K562 (cell line): ENCODE measurements around the gene NHS. TPM values are rescaled to one million over a fixed set of nuclear protein-coding genes. Genes with fewer than 3 reads are reported as not detected.

ENCODE experiments used
- ATAC-seq: fragments of 200-7000 bp; cut with Tn5 transposase; 3 replicates; pipeline ENCODE4 v1.9.1; 2020; ENCODE audit warnings: moderate library complexity
- BruUV-seq: library from RNA; stranded (reverse); fragments of 400-500 nt; replicated peaks from 2 replicates; lab custom pipeline; 2021; lab: Mats Ljungman, UMichigan
- CTCF ChIA-PET: fragments of 300-600 bp; formaldehyde crosslinking; extraction: SDS; loops from one replicate; lab custom pipeline; 2021; ENCODE audit warnings: low intra/inter-chr PET ratio; lab: Yijun Ruan, JAX
- POLR2A ChIA-PET: fragments of 300-600, 350-650 bp; sonication (Branson Sonifier 250); formaldehyde crosslinking; extraction: SDS; loops from one replicate; lab custom pipeline; 2021; ENCODE audit warnings: antibody characterized with exemption, inconsistent platforms; lab: Yijun Ruan, JAX
- DNase-seq, 4 experiments: peaks; one replicate each; pipeline versions ENCODE4 v3.0.0 to v3.0.0-alpha.2; 2011 to 2018; ENCODE audit warnings: low spot score in 3 of 4, mixed read lengths in 3 of 4; ENCODE audit errors: extremely low read depth in 1 of 4
- FAIRE-seq: peaks from 2 replicates; lab custom pipeline; 2011; peaks lifted over from hg19 to GRCh38; lab: Jason Lieb, UNC
- H2AFZ ChIP-seq: 2 replicates; pipeline ENCODE4 v1.6.0; 2011; ENCODE audit warnings: low read depth, low read length, control low read depth, inconsistent platforms
- H3K27ac ChIP-seq: fragments of 200-600 bp; 3 replicates; pipeline ENCODE4 v1.8.0; 2011; ENCODE audit warnings: low read depth, mild to moderate bottlenecking, control low read depth, inconsistent platforms, low read length, moderate library complexity, mixed read lengths; ENCODE audit errors: extremely low read depth
- H3K27me3 ChIP-seq, 2 experiments: fragments of 300-600 bp in 1 of 2; 2 replicates in 1 of 2; 3 replicates in 1 of 2; pipeline versions ENCODE4 v1.6.0 to v1.8.0; 2011; ENCODE audit warnings: inconsistent platforms in 2 of 2, low read length in 2 of 2, mild to moderate bottlenecking in 1 of 2, mixed read lengths in 1 of 2, moderate library complexity in 1 of 2; ENCODE audit not compliant: control insufficient read depth in 2 of 2, insufficient read depth in 2 of 2
- H3K36me3 ChIP-seq: fragments of 300-600 bp; 3 replicates; pipeline ENCODE4 v1.8.0; 2011; ENCODE audit warnings: mild to moderate bottlenecking, low read length, inconsistent platforms; ENCODE audit not compliant: control insufficient read depth, insufficient read depth
- H3K4me1 ChIP-seq, 2 experiments: fragments of 200-600 bp in 1 of 2; replicated peaks in 1 of 2; 2 replicates in 1 of 2; 3 replicates in 1 of 2; pipeline versions ENCODE4 v1.5.1 to v1.8.0; 2011; ENCODE audit warnings: inconsistent platforms in 2 of 2, low read length in 2 of 2, mild to moderate bottlenecking in 1 of 2, mixed read lengths in 1 of 2, moderate library complexity in 1 of 2; ENCODE audit not compliant: control insufficient read depth in 2 of 2, insufficient read depth in 2 of 2
- H3K4me2 ChIP-seq: 2 replicates; pipeline ENCODE4 v1.6.1; 2011; ENCODE audit warnings: low read length, control low read depth, inconsistent platforms, mixed read lengths; ENCODE audit not compliant: insufficient read depth
- H3K4me3 ChIP-seq: fragments of 200-600 bp; sonication (generic), shearing (Covaris generic); 2 replicates; pipeline ENCODE4 v1.5.1; 2016; ENCODE audit warnings: control low read depth, inconsistent platforms
- H3K79me2 ChIP-seq: fragments of 200-600 bp; 3 replicates; pipeline ENCODE4 v1.8.0; 2011; ENCODE audit warnings: low read length, inconsistent platforms; ENCODE audit not compliant: control insufficient read depth, insufficient read depth
- H3K9ac ChIP-seq, 2 experiments: 2 replicates each; pipeline versions ENCODE4 v1.6.0 to v1.6.1; 2011; ENCODE audit warnings: low read depth in 2 of 2, low read length in 2 of 2, control low read depth in 1 of 2, inconsistent platforms in 1 of 2, mild to moderate bottlenecking in 1 of 2, mixed read lengths in 1 of 2; ENCODE audit not compliant: insufficient read depth in 1 of 2
- H3K9me1 ChIP-seq: one replicate; pipeline ENCODE4 v1.6.0; 2011; ENCODE audit warnings: inconsistent platforms, mild to moderate bottlenecking, low read length, moderate library complexity; ENCODE audit not compliant: control insufficient read depth, insufficient read depth
- H3K9me3 ChIP-seq: replicated peaks from 2 replicates; pipeline ENCODE4 v1.5.1; 2011; ENCODE audit warnings: low read depth, low read length, inconsistent platforms; ENCODE audit not compliant: control insufficient read depth, insufficient read depth
- H4K20me1 ChIP-seq: replicated peaks from 2 replicates; pipeline ENCODE4 v1.6.1; 2011; ENCODE audit warnings: low read length, inconsistent platforms, mixed read lengths; ENCODE audit not compliant: control insufficient read depth, insufficient read depth
- CEBPG ChIP-seq, 3 experiments: fragments of 200-800 bp in 1 of 3; sonication (Bioruptor generic) in 1 of 3; sonication (generic) in 1 of 3; formaldehyde crosslinking in 1 of 3; IDR thresholded peaks in 2 of 3; conservative IDR thresholded peaks in 1 of 3; 2 replicates each; pipeline versions ENCODE4 v1.6.1 to v1.8.0; 2016 to 2022; ENCODE audit warnings: missing compliant biosample characterization in 2 of 3, missing genetic modification characterization in 2 of 3, mild to moderate bottlenecking in 1 of 3, missing genetic modification reagents in 1 of 3
- CUX1 ChIP-seq: fragments of 200-800 bp; sonication (Bioruptor generic); IDR thresholded peaks from 2 replicates; pipeline ENCODE4 v1.6.1; 2016; ENCODE audit warnings: missing genetic modification characterization, missing compliant biosample characterization
- EP300 ChIP-seq: IDR thresholded peaks from 2 replicates; pipeline ENCODE4 v1.6.1; 2012; ENCODE audit warnings: low read length, improper control_type of control experiment
- FOXA3 ChIP-seq, 2 experiments: fragments of 450-650 bp in 1 of 2; sonication (generic) in 1 of 2; formaldehyde crosslinking; IDR thresholded peaks in 1 of 2; conservative IDR thresholded peaks in 1 of 2; 2 replicates each; pipeline versions ENCODE4 v1.4.0 to v1.8.0; 2020 to 2022; ENCODE audit warnings: mild to moderate bottlenecking in 2 of 2, missing genetic modification reagents in 1 of 2
- HNRNPH1 ChIP-seq: fragments of 200-400 bp; formaldehyde crosslinking; optimal IDR thresholded peaks from 2 replicates; pipeline ENCODE3; 2017; ENCODE audit warnings: low read depth, mild to moderate bottlenecking, low read length, moderate library complexity
- RBFOX2 ChIP-seq: fragments of 200-400 bp; formaldehyde crosslinking; IDR thresholded peaks from 2 replicates; pipeline ENCODE4 v1.6.1; 2017; ENCODE audit warnings: low read depth, mild to moderate bottlenecking, low read length, moderate library complexity
- RFX5 ChIP-seq: IDR thresholded peaks from 2 replicates; pipeline ENCODE4 v1.6.1; 2011; ENCODE audit warnings: low read depth, mild to moderate bottlenecking, improper control_type of control experiment, low read length
- ZBTB8A ChIP-seq: fragments of 450-650 bp; IDR thresholded peaks from 2 replicates; pipeline ENCODE4 v1.6.1; 2018; ENCODE audit warnings: mild to moderate bottlenecking, moderate library complexity; ENCODE audit not compliant: partially characterized antibody
- ZFX ChIP-seq: sonication (generic); formaldehyde crosslinking; IDR thresholded peaks from 2 replicates; pipeline ENCODE4 v1.8.0; 2022; ENCODE audit warnings: mild to moderate bottlenecking, missing genetic modification reagents, moderate library complexity
- ZNF511 ChIP-seq: sonication (generic); formaldehyde crosslinking; IDR thresholded peaks from 2 replicates; pipeline ENCODE4 v1.8.0; 2022; ENCODE audit warnings: mild to moderate bottlenecking, missing genetic modification reagents
- ZNF707 ChIP-seq: fragments of 250-450 bp; sonication (Bioruptor Pico); conservative IDR thresholded peaks from 2 replicates; pipeline ENCODE4 v1.8.0; 2022; ENCODE audit warnings: inconsistent platforms, mild to moderate bottlenecking, moderate library complexity
- WGBS: fragments of 100-300 bp; shearing (Covaris generic); methylation state at CpG from one replicate; pipeline ENCODE4 v1.1.6; 2016; ENCODE audit warnings: low coverage, mixed read lengths; ENCODE audit not compliant: insufficient coverage; ENCODE audit errors: missing lambda C conversion rate; 5-methylcytosine and 5-hydroxymethylcytosine counted together
- in situ Hi-C: fragments of 300-500 bp; cut with MboI; formaldehyde crosslinking; loops from 4 replicates; pipeline ENCODE4 v1.15.0; 2018; ENCODE audit warnings: inconsistent platforms, mixed read lengths
- intact Hi-C: fragments of 100-400 bp; cut with micrococcal nuclease; formaldehyde crosslinking; loops from 2 replicates; pipeline ENCODE4 v1.14.2; 2022
- polyA plus RNA-seq, 8 experiments: library from polyadenylated mRNA; depleted of rRNA in 4 of 8; stranded (reverse) in 5 of 8; unstranded in 3 of 8; fragments of >200 nt; fragmentation: Nextera tagmentation in 2 of 8; fragmentation: Illumina TruSeq in 1 of 8; extraction: Ambion mirVana in 2 of 8; extraction: Trizol in 1 of 8; gene quantifications; 2 replicates each; pipeline versions ENCODE4 v1.2.1 to v1.2.3, GENCODE V29; 2011 to 2014; ENCODE audit warnings: inconsistent platforms in 1 of 8, missing spikeins in 1 of 8
- total RNA-seq, 7 experiments: library from RNA; depleted of rRNA in 6 of 7; stranded (reverse); fragments of >200 nt in 6 of 7; fragmentation: Illumina TruSeq in 2 of 7; extraction: Trizol in 2 of 7; gene quantifications; 2 replicates each; pipeline versions ENCODE4 v1.2.1 to v1.2.3, GENCODE V29; 2011 to 2021; ENCODE audit warnings: low replicate concordance in 1 of 7
- TF ChIP-seq, protein P1 (sequence below): sonication (generic); formaldehyde crosslinking; IDR thresholded peaks from 2 replicates; pipeline ENCODE4 v1.8.0; 2022; ENCODE audit warnings: mild to moderate bottlenecking, missing genetic modification reagents, borderline replicate concordance
- TF ChIP-seq, protein P2 (sequence below): fragments of 450-650 bp; formaldehyde crosslinking; IDR thresholded peaks from 2 replicates; pipeline ENCODE4 v1.4.0; 2022; ENCODE audit warnings: missing genetic modification characterization

NHS gene
- total and polyA plus RNA-seq, 9 of the 15 experiments (the other 6 are each of a cell fraction or from before 2014, with no cell fraction given), result 0.02 TPM; not detected in 8

GRCh38 chrX:17511556-17511955 lies 136.6 kb downstream of the NHS start:
- WGBS, result no CpG with 5 or more reads among the region's 1 CpG
- Histone ChIP-seq H3K9me1 (no peaks in the 10 kb centered on the region), H3K36me3 (no peaks in the 10 kb centered on the region), H4K20me1 (no peaks in the 10 kb centered on the region), H3K27ac (no peak overlapping the region), H3K79me2 (no peaks in the 10 kb centered on the region), H2AFZ (no peak overlapping the region), H3K4me2 (no peak overlapping the region), H3K9me3 (no peaks in the 10 kb centered on the region), H3K4me1 (no peaks in the 10 kb centered on the region), H3K9ac (no peak overlapping the region), H3K4me3 (no peak overlapping the region), H3K27me3 (no peaks in the 10 kb centered on the region)
- FAIRE-seq, result no peak
- intact Hi-C loops (no loop called here), in situ Hi-C loops (no loop called here)
- ChIA-PET POLR2A (no interaction called here), CTCF (no interaction called here)
- no TSS peak for BruUV-seq
- DNase-seq, result no peak
- ATAC-seq, result no peak
- no peak for TF ChIP-seq CUX1
- TF ChIP-seq ZFX (CRISPR knock-in tag), result no peak
- no peak for TF ChIP-seq ZNF511
- TF ChIP-seq, protein P1, sequence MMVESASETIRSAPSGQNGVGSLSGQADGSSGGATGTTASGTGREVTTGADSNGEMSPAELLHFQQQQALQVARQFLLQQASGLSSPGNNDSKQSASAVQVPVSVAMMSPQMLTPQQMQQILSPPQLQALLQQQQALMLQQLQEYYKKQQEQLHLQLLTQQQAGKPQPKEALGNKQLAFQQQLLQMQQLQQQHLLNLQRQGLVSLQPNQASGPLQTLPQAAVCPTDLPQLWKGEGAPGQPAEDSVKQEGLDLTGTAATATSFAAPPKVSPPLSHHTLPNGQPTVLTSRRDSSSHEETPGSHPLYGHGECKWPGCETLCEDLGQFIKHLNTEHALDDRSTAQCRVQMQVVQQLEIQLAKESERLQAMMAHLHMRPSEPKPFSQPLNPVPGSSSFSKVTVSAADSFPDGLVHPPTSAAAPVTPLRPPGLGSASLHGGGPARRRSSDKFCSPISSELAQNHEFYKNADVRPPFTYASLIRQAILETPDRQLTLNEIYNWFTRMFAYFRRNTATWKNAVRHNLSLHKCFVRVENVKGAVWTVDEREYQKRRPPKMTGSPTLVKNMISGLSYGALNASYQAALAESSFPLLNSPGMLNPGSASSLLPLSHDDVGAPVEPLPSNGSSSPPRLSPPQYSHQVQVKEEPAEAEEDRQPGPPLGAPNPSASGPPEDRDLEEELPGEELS (CRISPR knock-in tag), result no peak
- no peak for TF ChIP-seq ZBTB8A
- TF ChIP-seq FOXA3 (CRISPR knock-in tag; conservative IDR thresholded peaks at IDR 0.05 in 1 of 2, IDR thresholded peaks at IDR 0.05 in 1 of 2), result no peak
- TF ChIP-seq EP300, result no peak
- TF ChIP-seq, protein P2, sequence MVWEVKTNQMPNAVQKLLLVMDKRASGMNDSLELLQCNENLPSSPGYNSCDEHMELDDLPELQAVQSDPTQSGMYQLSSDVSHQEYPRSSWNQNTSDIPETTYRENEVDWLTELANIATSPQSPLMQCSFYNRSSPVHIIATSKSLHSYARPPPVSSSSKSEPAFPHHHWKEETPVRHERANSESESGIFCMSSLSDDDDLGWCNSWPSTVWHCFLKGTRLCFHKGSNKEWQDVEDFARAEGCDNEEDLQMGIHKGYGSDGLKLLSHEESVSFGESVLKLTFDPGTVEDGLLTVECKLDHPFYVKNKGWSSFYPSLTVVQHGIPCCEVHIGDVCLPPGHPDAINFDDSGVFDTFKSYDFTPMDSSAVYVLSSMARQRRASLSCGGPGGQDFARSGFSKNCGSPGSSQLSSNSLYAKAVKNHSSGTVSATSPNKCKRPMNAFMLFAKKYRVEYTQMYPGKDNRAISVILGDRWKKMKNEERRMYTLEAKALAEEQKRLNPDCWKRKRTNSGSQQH, result no peak
- no peak for TF ChIP-seq RFX5
- no peak for TF ChIP-seq CEBPG (CRISPR knock-in tag; IDR thresholded peaks at IDR 0.05)
- TF ChIP-seq CEBPG (tag; conservative IDR thresholded peaks at IDR 0.05 in 1 of 2, IDR thresholded peaks at IDR 0.05 in 1 of 2), result no peak
- no peak for TF ChIP-seq HNRNPH1
- TF ChIP-seq ZNF707, result no peak
- TF ChIP-seq RBFOX2, result no peak
